LNCaP clone FGC (cell line): ENCODE measurements around the gene EDAR.

Experiments used
- DNase-seq: peaks from one replicate; pipeline ENCODE4 v3.0.0-alpha.2; 2011; ENCODE audit warnings: low read depth
- H3K4me3 ChIP-seq: 2 replicates; pipeline ENCODE4 v1.5.1; 2011; ENCODE audit warnings: mild to moderate bottlenecking, low read depth, low read length, control low read depth
- TF ChIP-seq, protein P1 (sequence below): IDR thresholded peaks from 2 replicates; pipeline ENCODE4 v1.5.1; 2012; ENCODE audit warnings: mild to moderate bottlenecking; ENCODE audit not compliant: control insufficient read depth, insufficient read depth; ENCODE audit errors: extremely low read depth

The EDAR gene

DNA sequence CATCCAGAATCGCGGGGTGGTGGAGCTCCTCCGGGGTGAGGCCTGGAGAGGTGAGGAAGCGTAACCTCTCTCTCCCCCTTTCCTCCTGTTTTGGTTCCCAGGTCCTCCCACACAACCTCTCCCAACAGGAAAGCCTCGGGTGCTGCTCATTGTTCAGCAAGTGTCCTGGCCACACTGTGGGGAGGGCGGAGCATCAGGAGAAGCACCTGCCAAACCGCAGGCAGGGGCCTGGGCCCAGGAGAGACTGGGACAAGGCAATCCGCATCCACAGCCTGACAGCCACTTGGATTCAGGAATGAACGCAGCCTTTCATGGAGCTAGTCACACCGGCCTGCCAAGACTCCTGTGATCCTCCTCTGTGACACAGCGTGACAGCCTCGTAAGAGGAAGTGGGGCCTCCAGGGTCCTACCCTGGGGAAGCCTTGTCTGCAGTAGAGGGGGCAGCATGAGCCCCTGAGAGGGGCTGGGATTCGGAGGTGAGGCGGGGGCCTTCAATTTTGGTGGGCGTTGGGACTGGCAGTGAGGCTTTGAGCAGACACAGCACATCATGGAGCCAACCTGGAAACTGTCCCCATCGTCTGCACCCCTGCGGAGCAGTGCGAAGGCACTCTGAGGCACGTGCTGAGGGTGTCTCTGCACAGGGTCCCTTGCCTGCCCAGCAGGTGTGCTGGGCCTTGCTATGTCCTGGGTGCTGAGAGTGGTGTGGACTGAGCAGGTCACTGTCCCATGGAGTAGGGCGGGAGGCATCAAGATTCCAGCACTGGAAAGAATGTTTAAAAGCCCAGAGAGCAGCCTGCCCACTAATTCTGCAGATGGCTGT, 62.2 kb downstream of the EDAR start:
- TF ChIP-seq, protein P1, sequence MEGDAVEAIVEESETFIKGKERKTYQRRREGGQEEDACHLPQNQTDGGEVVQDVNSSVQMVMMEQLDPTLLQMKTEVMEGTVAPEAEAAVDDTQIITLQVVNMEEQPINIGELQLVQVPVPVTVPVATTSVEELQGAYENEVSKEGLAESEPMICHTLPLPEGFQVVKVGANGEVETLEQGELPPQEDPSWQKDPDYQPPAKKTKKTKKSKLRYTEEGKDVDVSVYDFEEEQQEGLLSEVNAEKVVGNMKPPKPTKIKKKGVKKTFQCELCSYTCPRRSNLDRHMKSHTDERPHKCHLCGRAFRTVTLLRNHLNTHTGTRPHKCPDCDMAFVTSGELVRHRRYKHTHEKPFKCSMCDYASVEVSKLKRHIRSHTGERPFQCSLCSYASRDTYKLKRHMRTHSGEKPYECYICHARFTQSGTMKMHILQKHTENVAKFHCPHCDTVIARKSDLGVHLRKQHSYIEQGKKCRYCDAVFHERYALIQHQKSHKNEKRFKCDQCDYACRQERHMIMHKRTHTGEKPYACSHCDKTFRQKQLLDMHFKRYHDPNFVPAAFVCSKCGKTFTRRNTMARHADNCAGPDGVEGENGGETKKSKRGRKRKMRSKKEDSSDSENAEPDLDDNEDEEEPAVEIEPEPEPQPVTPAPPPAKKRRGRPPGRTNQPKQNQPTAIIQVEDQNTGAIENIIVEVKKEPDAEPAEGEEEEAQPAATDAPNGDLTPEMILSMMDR: no peak
- DNase-seq: no peak
- no peak overlapping the region for H3K4me3 ChIP-seq

DNA sequence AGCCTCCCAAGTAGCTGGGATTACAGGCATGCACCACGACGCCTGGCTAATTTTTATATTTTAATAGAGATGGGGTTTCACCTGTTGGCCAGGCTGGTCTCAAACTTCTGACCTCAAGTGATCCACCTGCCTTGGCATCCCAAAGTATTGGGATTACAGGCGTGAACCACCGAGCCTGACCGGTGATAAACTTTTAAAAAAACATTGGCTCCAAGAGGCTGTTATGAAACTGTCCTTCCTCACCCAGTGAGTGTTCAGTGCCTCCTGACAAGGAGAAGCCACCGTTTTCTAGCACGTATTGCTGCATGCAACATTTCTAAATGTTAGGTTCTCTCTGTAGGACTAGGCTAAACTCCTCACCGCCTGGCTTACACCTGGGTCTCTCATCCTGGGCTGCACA, 63.3 kb downstream of the EDAR start:
- H3K4me3 ChIP-seq: no peak overlapping the region
- DNase-seq: no peak
- TF ChIP-seq, protein P1: no peak

DNA sequence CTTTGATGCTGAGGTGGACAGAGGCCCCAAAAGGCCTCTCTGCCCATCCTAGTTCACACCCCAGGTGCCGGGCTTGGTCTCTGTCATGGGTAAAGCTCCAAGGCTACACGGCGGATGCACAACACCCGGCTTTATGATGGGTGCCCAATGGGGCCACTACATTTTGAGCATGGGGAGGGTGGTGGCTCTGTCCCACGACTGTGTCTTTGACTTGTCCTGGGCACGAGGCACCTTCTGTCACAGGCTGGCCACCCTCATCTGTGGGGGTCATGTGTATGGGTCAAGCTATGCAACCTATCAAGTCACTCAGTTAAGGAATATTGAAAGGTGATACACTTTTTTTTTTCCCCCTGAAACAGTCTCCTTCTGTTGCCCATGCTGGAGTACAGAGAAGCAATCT, 63.7 kb downstream of the EDAR start:
- DNase-seq: no peak
- no peak overlapping the region for H3K4me3 ChIP-seq
- TF ChIP-seq, protein P1: no peak

DNA sequence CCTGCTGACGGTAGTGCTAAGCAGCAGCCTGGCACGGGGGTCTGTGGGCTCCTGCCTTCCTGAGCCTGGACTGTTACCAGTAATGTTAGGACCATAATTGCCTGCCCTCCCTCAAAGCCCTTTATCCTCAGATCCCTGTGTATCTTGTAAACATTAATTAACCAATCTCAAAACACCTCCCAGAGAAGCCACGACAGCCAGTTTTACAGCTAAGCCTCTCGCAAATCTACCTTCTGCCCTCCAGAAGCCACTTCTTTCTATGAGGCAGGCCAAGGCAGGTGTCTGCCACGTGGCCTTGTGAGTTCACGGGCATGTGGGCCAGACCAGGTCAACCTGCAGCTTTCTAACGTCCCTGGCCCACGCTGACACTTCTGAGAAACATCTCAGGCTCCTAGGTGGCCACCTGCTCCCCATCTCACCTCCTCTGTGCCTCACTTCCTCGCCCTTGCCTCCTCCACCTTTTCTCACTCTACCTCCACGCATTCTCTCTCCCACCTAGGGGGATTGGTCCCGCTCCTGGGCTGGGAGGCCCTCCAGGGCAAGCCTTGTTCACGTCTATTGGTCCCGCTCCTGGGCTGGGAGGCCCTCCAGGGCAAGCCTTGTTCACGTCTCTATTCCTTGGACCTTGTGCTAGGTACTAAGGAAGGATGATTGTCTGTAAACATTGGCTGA, 64.3 kb downstream of the EDAR start:
- DNase-seq: no peak
- TF ChIP-seq, protein P1: no peak
- H3K4me3 ChIP-seq: no peak overlapping the region

DNA sequence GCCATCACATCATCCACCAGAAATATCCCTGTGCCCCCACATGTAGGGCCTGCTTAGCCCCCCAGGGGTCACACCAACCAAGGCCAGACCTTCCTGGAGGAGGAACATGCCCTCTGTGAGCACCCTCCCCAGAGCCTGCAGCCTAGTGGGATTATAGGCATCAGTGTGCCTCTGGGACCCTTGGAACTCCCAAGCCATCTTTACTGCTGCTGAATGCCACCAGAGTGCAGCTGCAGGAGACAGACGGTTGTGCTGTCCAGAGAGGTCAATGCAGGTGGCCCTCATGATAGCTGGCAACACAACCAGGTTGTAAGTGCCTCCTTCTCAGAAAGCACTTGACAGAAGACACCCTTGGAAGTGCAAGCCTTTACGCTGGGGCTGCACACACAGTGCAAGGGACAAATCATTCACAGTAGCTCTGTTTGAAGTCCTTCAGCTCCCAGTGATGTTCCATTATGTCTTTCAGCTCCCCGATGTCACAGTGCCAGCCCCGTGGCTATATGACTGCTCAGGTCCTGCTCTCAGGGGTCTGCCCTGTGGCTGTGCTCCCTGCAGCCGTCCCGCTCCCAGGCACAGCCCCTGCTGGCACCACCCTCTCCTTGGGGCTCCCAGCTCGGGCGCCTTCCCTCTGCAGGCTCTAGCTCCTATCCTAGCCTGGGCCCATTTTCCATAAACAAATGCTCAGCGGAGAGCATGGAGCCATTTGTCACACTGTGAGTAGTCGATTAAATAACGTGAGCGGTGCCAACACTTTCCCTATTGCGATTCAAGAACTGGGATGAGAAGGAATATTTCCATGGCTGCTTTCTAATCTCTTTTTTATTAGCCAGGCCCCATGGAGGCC, 65.1 kb downstream of the EDAR start:
- H3K4me3 ChIP-seq: no peak overlapping the region
- TF ChIP-seq, protein P1: no peak
- no peak for DNase-seq

DNA sequence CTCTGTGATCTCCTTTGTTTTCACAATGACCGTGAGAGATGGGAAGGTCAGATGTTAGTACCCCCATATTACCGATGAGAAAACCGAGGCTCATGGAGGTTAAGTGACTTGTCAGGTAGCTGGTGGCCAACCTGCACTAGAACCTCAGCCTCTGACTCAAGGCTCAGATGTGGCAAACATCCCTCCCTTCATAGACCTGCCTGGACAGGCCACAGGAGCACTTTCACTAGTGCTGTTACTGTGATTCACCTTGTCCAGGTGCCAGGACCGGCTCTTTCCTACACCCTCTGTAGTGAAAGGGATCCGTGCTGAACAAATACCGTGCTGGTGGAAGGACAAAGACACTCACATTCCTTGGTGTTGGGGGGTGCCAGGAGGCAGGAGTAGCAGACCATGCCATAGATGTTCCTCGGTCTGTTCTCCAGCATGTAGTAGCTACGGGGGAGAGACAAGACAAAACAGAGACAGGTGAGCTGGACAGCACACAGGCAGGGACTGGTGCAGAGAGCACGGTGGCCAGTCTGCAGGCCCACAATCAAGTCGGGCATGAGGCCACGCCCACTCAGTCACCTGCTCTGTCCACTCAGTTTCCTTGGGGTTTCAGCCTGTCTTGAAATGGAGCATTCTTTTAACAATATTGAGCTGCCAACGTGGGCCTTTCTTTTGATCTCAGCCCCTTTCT, 65.9 kb downstream of the EDAR start:
- no peak overlapping the region for H3K4me3 ChIP-seq
- DNase-seq: no peak
- TF ChIP-seq, protein P1: no peak
